ENCODE results near the gene ARHGEF16. TPM values are rescaled to one million over a fixed set of nuclear protein-coding genes. Genes with fewer than 3 reads are reported as not detected.

The ARHGEF16 gene
- total and polyA plus RNA-seq, 2 donors: 1.4 to 2.3 TPM

- Histone ChIP-seq H3K9me3 (ENCODE audit: control insufficient read depth in 2 of 2, insufficient read depth in 1 of 2, low read length in 1 of 2) (peaks cover 1 to 12% of the 10 kb centered on the region in 2 donors), H3K36me3 (ENCODE audit: control insufficient read depth in 2 of 2, insufficient read depth in 2 of 2, low read length in 1 of 2) (no peaks in the 10 kb centered on the region), H3K4me1 (ENCODE audit: control insufficient read depth in 2 of 2, insufficient read depth in 2 of 2, low read length in 2 of 2) (no peaks in the 10 kb centered on the region), H3K27ac (ENCODE audit: low read depth in 1 of 2, low read length in 1 of 2) (no peak overlapping the region), H3K4me3 (ENCODE audit: low read length in 2 of 2) (no peak overlapping the region), H3K27me3 (ENCODE audit: control insufficient read depth in 2 of 2, insufficient read depth in 1 of 2, low read length in 1 of 2) (peaks cover 0 to 2% of the 10 kb centered on the region in 2 donors)
- no peak for DNase-seq (ENCODE audit: low read depth in 6 of 9, low spot score in 9 of 9)
- WGBS: 91% methylated on average over 15 of the region's 15 CpGs
These were observed 34.9 kb upstream of the ARHGEF16 start for GRCh38 chr1:3419415-3420204.

GRCh38 chr1:3420218-3420951 is 34.1 kb upstream of the ARHGEF16 start:
- Histone ChIP-seq H3K4me3 (ENCODE audit: low read length in 2 of 2) (no peak overlapping the region), H3K27ac (ENCODE audit: low read depth in 1 of 2, low read length in 1 of 2) (no peak overlapping the region), H3K9me3 (ENCODE audit: control insufficient read depth in 2 of 2, insufficient read depth in 1 of 2, low read length in 1 of 2) (peaks cover 1 to 12% of the 10 kb centered on the region in 2 donors), H3K27me3 (ENCODE audit: control insufficient read depth in 2 of 2, insufficient read depth in 1 of 2, low read length in 1 of 2) (peaks cover 0 to 4% of the 10 kb centered on the region in 2 donors), H3K4me1 (ENCODE audit: control insufficient read depth in 2 of 2, insufficient read depth in 2 of 2, low read length in 2 of 2) (no peaks in the 10 kb centered on the region), H3K36me3 (ENCODE audit: control insufficient read depth in 2 of 2, insufficient read depth in 2 of 2, low read length in 1 of 2) (no peaks in the 10 kb centered on the region)
- no peak for DNase-seq (ENCODE audit: low read depth in 6 of 9, low spot score in 9 of 9)
- 96% methylated on average over 23 of the region's 23 CpGs for WGBS

- no peak for DNase-seq (ENCODE audit: low read depth in 6 of 9, low spot score in 9 of 9)
- no peak overlapping the region for H3K27ac ChIP-seq (ENCODE audit: low read depth in 1 of 2, low read length in 1 of 2)
- no peak overlapping the region for H3K4me3 ChIP-seq (ENCODE audit: low read length in 2 of 2)
- WGBS: 96% methylated on average over 14 of the region's 14 CpGs
- H3K9me3 ChIP-seq (ENCODE audit: control insufficient read depth in 2 of 2, insufficient read depth in 1 of 2, low read length in 1 of 2): no peaks in the 10 kb centered on the region
- H3K4me1 ChIP-seq (ENCODE audit: control insufficient read depth in 2 of 2, insufficient read depth in 2 of 2, low read length in 2 of 2): no peaks in the 10 kb centered on the region
- H3K36me3 ChIP-seq (ENCODE audit: control insufficient read depth in 2 of 2, insufficient read depth in 2 of 2, low read length in 1 of 2): no peaks in the 10 kb centered on the region
- peaks cover 0 to 4% of the 10 kb centered on the region in 2 donors for H3K27me3 ChIP-seq (ENCODE audit: control insufficient read depth in 2 of 2, insufficient read depth in 1 of 2, low read length in 1 of 2)
These were observed 31.8 kb upstream of the ARHGEF16 start for GRCh38 chr1:3422638-3423037.

GRCh38 chr1:3423245-3423829 is 31.1 kb upstream of the ARHGEF16 start:
- 63% methylated on average over 23 of the region's 23 CpGs for WGBS
- H3K27ac ChIP-seq (ENCODE audit: low read depth in 1 of 2, low read length in 1 of 2): no peak overlapping the region

DNA sequence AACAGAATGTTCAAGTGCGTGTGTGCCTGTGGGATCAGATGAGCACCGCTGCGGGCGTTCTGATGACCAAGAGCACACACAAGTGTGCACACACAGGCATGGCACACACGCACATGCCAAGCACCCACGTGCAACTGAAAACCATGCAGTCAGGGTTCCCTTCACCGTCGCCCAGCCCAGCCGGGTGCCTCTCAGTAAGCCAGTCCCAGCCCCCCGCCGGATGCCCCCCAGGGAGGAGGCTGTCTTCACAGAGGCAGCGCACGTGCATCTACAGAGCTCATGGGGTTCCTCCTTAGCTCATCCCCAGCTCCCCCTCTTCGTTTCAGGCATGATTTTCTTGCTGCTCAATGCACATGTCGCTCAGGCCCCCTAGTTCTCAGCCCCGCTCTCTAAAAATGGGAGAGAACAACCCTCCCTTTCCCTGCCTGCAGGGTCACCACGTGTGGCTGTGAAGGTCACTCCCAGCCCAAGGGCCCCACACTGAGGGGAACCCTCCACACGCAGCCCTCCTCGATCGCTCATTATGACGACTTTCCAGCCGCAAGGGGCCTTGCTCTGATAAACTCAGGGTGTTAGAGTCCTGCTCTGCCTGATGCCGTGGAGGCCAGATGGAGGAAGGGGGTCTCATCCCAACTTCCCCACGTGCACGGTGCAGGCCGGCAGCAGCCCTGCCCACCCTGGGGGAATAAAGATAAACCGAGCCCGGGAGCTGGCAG is 30.4 kb upstream of the ARHGEF16 start:
- H3K36me3 ChIP-seq (ENCODE audit: control insufficient read depth in 2 of 2, insufficient read depth in 2 of 2, low read length in 1 of 2): no peaks in the 10 kb centered on the region
- no peak for DNase-seq (ENCODE audit: low read depth in 6 of 9, low spot score in 9 of 9)
- no peak overlapping the region for H3K4me3 ChIP-seq (ENCODE audit: low read length in 2 of 2)
- WGBS: 84% methylated on average over 28 of the region's 28 CpGs
- H3K9me3 ChIP-seq (ENCODE audit: control insufficient read depth in 2 of 2, insufficient read depth in 1 of 2, low read length in 1 of 2): no peaks in the 10 kb centered on the region
- no peak overlapping the region for H3K27ac ChIP-seq (ENCODE audit: low read depth in 1 of 2, low read length in 1 of 2)
- H3K27me3 ChIP-seq (ENCODE audit: control insufficient read depth in 2 of 2, insufficient read depth in 1 of 2, low read length in 1 of 2): peaks cover 0 to 4% of the 10 kb centered on the region in 2 donors
- H3K4me1 ChIP-seq (ENCODE audit: control insufficient read depth in 2 of 2, insufficient read depth in 2 of 2, low read length in 2 of 2): no peaks in the 10 kb centered on the region

More at GRCh38 chr1:3423245-3423829, 31.1 kb upstream of the ARHGEF16 start:
- Histone ChIP-seq H3K36me3 (ENCODE audit: control insufficient read depth in 2 of 2, insufficient read depth in 2 of 2, low read length in 1 of 2) (no peaks in the 10 kb centered on the region), H3K4me1 (ENCODE audit: control insufficient read depth in 2 of 2, insufficient read depth in 2 of 2, low read length in 2 of 2) (no peaks in the 10 kb centered on the region), H3K9me3 (ENCODE audit: control insufficient read depth in 2 of 2, insufficient read depth in 1 of 2, low read length in 1 of 2) (no peaks in the 10 kb centered on the region), H3K27me3 (ENCODE audit: control insufficient read depth in 2 of 2, insufficient read depth in 1 of 2, low read length in 1 of 2) (peaks cover 0 to 4% of the 10 kb centered on the region in 2 donors), H3K4me3 (ENCODE audit: low read length in 2 of 2) (no peak overlapping the region)
- no peak for DNase-seq (ENCODE audit: low read depth in 6 of 9, low spot score in 9 of 9)

- H3K27ac ChIP-seq (ENCODE audit: low read depth in 1 of 2, low read length in 1 of 2): no peak overlapping the region
- no peaks in the 10 kb centered on the region for H3K36me3 ChIP-seq (ENCODE audit: control insufficient read depth in 2 of 2, insufficient read depth in 2 of 2, low read length in 1 of 2)
- no peak for DNase-seq (ENCODE audit: low read depth in 6 of 9, low spot score in 9 of 9)
- no peaks in the 10 kb centered on the region for H3K9me3 ChIP-seq (ENCODE audit: control insufficient read depth in 2 of 2, insufficient read depth in 1 of 2, low read length in 1 of 2)
- H3K4me1 ChIP-seq (ENCODE audit: control insufficient read depth in 2 of 2, insufficient read depth in 2 of 2, low read length in 2 of 2): no peaks in the 10 kb centered on the region
- peaks cover 0 to 4% of the 10 kb centered on the region in 2 donors for H3K27me3 ChIP-seq (ENCODE audit: control insufficient read depth in 2 of 2, insufficient read depth in 1 of 2, low read length in 1 of 2)
- H3K4me3 ChIP-seq (ENCODE audit: low read length in 2 of 2): no peak overlapping the region
- WGBS: 96% methylated on average over 44 of the region's 44 CpGs
These were observed 28.8 kb upstream of the ARHGEF16 start for GRCh38 chr1:3425486-3426215.

GRCh38 chr1:3426956-3427535 is 27.4 kb upstream of the ARHGEF16 start:
- Histone ChIP-seq H3K9me3 (ENCODE audit: control insufficient read depth in 2 of 2, insufficient read depth in 1 of 2, low read length in 1 of 2) (no peaks in the 10 kb centered on the region), H3K4me1 (ENCODE audit: control insufficient read depth in 2 of 2, insufficient read depth in 2 of 2, low read length in 2 of 2) (no peaks in the 10 kb centered on the region), H3K4me3 (ENCODE audit: low read length in 2 of 2) (no peak overlapping the region), H3K27ac (ENCODE audit: low read depth in 1 of 2, low read length in 1 of 2) (no peak overlapping the region), H3K27me3 (ENCODE audit: control insufficient read depth in 2 of 2, insufficient read depth in 1 of 2, low read length in 1 of 2) (peaks cover 0 to 4% of the 10 kb centered on the region in 2 donors), H3K36me3 (ENCODE audit: control insufficient read depth in 2 of 2, insufficient read depth in 2 of 2, low read length in 1 of 2) (no peaks in the 10 kb centered on the region)
- WGBS: 94% methylated on average over 20 of the region's 20 CpGs
- DNase-seq (ENCODE audit: low read depth in 6 of 9, low spot score in 9 of 9): no peak
